ELF-1 (cell line): Measurements from ENCODE around the gene UTS2.

ENCODE experiments used
- DNase-seq: peaks from one replicate; pipeline ENCODE4 v3.0.0-alpha.2; 2016; ENCODE audit warnings: low read depth, low spot score

The UTS2 gene

DNA sequence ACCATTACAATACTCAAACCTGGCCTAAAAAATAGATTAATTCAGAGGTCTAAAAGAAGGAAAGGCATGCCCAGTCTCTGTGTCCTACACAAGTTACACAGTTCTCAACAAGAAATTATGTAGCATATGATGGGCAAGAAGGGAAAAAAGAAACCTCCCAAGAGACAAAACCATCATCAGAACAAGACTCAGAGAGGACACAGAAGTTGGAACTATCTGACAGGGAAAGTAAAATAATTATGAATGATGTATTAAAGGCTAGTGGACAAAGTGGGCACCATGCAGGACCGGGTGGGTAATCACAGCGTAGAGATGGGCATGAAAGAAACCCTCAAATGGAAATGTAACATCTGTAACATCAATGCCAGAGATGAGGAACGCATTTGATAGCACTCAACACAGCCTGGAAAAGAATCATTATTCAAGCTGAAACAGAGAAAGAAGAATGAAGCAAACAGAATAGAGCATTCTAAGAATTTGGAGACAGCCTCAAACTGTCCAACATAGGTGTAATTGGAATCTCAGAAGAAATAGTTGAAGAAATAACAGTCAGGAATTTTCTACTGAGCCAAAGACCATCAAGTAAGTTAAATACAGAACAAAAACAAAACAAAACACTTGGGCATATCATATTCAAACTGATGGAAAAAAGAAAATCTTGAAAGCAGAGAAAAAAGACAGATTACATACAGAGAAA, 39.0 kb downstream of the UTS2 start:
- no peak for DNase-seq

DNA sequence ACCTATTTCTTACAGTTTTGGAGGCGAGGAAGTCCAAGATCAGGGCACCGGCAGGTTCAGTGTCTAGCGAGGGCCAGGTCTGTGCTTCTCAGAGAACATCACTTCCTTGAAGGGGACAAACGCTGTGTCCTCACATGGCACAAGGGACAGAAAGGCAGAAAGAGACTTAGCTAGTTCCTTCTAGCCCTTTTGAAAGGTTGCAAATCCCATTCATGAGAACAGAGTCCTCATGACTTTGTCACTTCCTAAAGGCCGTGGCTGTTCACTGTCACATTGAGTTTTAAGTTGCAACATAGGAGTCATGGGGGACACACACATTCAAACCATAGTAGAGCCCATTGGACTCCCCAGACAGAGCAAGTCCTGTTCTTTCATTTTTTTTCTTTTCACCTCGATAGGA, 41.4 kb downstream of the UTS2 start:
- no peak for DNase-seq

DNA sequence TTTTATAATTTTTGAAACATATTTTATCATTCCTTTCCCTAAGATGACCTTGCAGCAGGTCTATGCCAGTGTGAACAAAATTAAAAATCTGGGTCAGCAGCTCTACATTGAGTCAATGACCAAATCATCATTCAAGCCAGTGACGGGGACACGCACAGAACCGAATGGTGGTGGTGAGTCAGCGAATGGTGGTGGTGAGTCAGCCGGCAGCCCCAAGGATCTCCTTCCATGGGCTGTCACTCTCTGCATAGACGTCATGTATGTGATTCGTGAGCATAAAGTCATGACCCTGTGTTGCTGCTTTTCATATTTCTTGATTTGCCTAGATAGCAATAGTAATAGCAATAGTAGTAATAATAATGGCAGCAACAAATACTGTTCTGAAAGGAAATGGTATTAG, 42.5 kb downstream of the UTS2 start:
- DNase-seq = no peak

DNA sequence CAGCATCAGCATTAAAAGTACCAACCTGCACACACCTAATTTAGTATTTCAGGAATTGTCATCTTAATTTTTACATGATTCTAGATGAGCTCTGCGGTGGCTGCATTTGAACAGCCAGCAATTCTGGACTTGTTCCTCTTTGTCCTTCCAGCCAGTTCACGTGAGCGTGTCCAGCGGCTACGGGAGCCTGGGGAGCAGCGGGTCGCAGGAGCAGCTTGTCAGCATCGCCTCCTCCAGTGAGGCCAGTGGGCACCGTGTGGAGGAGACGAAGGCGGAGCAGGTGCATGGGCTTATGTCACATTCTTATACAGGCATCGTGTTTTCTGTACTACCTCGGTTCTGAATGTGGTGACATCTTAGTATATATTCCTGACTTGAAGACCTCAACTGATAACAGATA, 43.1 kb downstream of the UTS2 start:
- no peak for DNase-seq

DNA sequence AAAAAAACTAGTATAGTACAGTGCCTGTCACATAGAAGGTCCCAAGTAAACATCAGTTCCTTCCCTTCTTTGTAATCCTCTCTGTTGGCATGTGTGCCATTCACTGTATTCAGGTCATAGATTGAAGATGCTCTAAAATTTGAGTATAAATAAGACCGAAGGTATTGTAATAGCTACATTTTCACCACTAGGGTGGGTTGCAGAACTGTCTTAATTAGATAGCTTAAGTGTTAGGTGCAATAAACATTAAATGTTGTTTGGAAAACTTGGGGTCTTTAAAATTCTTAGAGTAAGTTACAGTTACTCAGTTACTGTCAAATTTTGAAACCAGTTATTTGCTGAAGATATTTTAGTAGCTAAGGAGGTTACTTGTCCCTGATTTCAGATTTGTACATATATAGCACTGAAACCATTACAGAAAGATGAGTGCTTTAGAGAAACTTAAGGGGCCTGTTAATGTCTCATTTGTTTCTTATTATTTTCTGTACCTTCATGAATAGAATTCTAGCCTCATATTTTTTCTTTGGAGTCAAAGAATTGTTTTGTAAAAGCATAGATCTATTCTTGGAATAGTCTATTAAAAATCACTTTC, 44.5 kb downstream of the UTS2 start:
- no peak for DNase-seq

DNA sequence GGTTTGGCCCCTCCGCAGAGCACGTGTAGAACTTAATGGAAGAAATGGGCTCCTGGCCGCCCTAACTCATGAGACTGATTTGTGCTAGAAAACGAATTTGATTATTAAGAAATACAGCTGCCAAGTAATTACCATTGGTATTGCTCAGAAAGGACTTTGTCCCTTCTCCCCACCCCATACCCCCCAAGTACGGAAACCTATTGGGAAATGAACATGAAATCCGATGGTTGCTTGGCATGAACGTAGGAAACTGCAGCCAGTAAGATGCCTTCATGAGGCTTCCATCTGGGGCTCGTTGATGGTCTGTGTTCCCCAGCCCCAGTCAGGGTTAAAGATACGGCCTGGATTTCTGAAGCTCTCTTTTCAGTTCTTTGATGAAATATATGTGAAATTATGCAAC, 47.4 kb downstream of the UTS2 start:
- no peak for DNase-seq
